H1 (cell line): ENCODE results near the gene WDR7. TPM values are rescaled to one million over a fixed set of nuclear protein-coding genes. Genes with fewer than 3 reads are reported as not detected.

Experiments
- BACH1 ChIP-seq: IDR thresholded peaks from 2 replicates; pipeline ENCODE4 v1.6.1; 2012; ENCODE audit warnings: low read length, improper control_type of control experiment
- JUN ChIP-seq: IDR thresholded peaks from 2 replicates; pipeline ENCODE4 v1.6.1; 2011; ENCODE audit warnings: low read depth, mild to moderate bottlenecking, improper control_type of control experiment, low read length
- SP4 ChIP-seq: IDR thresholded peaks from 2 replicates; pipeline ENCODE4 v1.6.1; 2012; ENCODE audit warnings: low read length, inconsistent platforms
- polyA plus RNA-seq, 7 experiments: library from polyadenylated mRNA; depleted of rRNA in 3 of 7; stranded (reverse) in 5 of 7; unstranded in 2 of 7; fragments of >200 nt in 5 of 7; fragments of 200-250 nt in 2 of 7; gene quantifications; 1 replicate in 5 of 7; 2 replicates in 1 of 7; 4 replicates in 1 of 7; pipeline versions ENCODE4 v1.2.1 to v1.2.3, GENCODE V29; 2011 to 2013; ENCODE audit warnings: missing spikeins in 2 of 7, mixed read lengths in 2 of 7
- total RNA-seq: library from RNA; stranded (reverse); fragmentation: NEBNext Ultra II Directional; extraction: Animal tissue kit (Norgen Biotek cat#: 25700); gene quantifications from 2 replicates; pipeline ENCODE4 v1.2.1, GENCODE V29; 2021

The WDR7 gene
- total and polyA plus RNA-seq, 2 of the 8 experiments (the other 6 are each of a cell fraction or from before 2014, with no cell fraction given), result 5.5 to 15.2 TPM

DNA sequence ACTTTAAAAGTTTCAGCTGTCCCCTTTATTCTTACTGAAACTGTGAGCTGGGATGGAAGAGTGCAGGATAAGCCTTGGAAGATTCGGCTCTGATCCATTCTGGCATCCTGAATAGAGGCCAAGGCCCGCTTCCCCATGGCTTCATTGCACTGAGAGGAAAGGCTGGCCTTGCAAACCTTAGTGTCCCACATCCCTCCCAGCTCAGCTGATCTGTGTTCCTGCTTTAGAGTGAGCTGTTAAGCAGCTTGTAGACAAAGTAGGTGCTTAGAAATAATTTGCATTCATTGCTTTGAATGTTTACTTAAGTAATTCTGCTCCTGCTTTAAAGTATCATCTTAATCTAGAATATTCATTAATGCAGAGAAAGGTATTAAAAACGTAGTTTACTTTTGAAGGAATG lies 326.1 kb downstream of the WDR7 start (continued):
- TF ChIP-seq JUN, result no peak
- TF ChIP-seq SP4, result no peak
- no peak for TF ChIP-seq BACH1
